ENCODE results near the gene ZBTB46.
A peak's percentile ranks its signal among the peaks of the same experiment; 100 is the strongest.
"Not testable (repeated sequence)": the region's sequence is repeated elsewhere in the genome, so short reads cannot be mapped to it uniquely, and the experiment has no call there.

The ZBTB46 gene

DNA sequence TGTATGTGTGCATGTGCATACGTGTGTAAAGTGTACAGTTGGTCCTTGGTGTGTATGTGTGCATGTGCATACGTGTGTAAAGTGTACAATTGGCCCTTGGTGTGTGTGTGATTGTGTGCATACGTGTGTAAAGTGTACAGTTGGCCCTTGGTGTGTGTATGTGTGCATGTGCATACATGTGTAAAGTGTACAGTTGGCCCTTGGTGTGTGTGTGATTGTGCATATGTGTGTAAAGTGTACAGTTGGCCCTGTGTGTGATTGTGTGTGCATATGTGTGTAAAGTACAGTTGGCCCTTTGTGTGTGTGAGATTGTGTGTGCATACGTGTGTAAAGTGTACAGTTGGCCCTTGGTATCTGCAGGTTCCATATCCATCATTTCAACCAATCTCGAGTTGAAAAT lies 99.7 kb downstream of the ZBTB46 start:
- TF ChIP-seq, protein P1, sequence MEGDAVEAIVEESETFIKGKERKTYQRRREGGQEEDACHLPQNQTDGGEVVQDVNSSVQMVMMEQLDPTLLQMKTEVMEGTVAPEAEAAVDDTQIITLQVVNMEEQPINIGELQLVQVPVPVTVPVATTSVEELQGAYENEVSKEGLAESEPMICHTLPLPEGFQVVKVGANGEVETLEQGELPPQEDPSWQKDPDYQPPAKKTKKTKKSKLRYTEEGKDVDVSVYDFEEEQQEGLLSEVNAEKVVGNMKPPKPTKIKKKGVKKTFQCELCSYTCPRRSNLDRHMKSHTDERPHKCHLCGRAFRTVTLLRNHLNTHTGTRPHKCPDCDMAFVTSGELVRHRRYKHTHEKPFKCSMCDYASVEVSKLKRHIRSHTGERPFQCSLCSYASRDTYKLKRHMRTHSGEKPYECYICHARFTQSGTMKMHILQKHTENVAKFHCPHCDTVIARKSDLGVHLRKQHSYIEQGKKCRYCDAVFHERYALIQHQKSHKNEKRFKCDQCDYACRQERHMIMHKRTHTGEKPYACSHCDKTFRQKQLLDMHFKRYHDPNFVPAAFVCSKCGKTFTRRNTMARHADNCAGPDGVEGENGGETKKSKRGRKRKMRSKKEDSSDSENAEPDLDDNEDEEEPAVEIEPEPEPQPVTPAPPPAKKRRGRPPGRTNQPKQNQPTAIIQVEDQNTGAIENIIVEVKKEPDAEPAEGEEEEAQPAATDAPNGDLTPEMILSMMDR (conservative IDR thresholded peaks at IDR 0.05; ENCODE audit: low read depth), result no peak
- no peak overlapping the region for H3K27ac ChIP-seq
- ChIA-PET CTCF (no interaction called here), POLR2A (ENCODE audit: low non-redundant PET) (no interaction called here)
- no peak for DNase-seq (ENCODE audit: low spot score)

DNA sequence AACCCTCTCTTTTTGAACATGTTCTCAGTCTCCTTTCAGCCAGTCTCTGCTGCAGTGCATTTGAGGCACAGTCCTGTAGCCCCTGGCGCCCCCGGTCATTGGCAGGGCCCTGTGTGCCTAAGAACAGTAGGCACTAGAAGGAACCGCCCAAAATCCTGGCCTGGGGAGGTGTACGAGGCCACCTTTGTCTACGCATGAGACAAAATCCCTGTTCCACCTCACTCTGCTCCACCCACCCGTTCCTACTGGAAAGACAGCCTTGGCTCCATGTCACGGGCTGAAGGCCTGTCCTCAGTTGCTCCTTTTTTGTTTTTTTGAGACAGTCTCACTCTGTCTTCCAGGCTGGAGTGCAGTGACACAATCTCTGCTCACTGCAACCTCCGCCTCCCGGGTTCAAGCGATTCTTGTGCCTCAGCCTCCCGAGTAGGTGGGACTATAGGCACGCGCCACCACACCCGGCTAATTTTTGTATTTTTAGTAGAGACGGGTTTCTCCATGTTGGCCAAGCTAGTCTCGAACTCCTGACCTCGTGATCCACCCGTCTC lies 100.8 kb downstream of the ZBTB46 start:
- DNase-seq (ENCODE audit: low spot score); POLR2A ChIA-PET (ENCODE audit: low non-redundant PET): not testable (repeated sequence)
- CTCF ChIA-PET, result interaction anchor here (0.7 kb wide), 1 partner anchor 56 kb away, joined by 4 read pairs; no protein-coding TSS in a partner anchor
- H3K27ac ChIP-seq, result peak overlapping the region; percentile 17

DNA sequence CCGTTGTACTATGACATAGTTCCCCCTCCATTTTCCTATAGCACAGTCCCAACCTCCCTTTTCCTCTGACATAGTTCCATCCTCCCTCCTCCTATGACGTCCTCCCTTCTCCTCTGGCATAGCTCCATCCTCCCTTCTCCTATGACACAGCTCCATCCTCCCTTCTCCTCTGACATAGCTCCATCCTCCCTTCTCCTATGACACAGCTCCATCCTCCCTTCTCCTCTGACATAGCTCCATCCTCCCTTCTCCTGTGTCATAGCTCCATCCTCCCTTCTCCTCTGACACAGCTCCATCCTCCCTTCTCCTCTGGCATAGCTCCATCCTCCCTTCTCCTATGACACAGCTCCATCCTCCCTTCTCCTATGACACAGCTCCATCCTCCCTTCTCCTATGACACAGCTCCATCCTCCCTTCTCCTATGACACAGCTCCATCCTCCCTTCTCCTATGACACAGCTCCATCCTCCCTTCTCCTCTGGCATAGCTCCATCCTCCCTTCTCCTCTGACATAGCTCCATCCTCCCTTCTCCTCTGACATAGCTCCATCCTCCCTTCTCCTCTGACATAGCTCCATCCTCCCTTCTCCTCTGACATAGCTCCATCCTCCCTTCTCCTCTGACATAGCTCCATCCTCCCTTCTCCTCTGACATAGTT lies 108.0 kb downstream of the ZBTB46 start:
- CTCF ChIA-PET, result interaction anchor here (0.7 to 1.2 kb wide), 2 partner anchors 15 kb away, joined by 3 to 5 read pairs; partner anchors contain the start of genes ARFRP1 and ZGPAT
- POLR2A ChIA-PET (ENCODE audit: low non-redundant PET), result interaction anchor here (0.7 kb wide), 1 partner anchor 36 kb away, joined by 6 read pairs; no protein-coding TSS in a partner anchor

DNA sequence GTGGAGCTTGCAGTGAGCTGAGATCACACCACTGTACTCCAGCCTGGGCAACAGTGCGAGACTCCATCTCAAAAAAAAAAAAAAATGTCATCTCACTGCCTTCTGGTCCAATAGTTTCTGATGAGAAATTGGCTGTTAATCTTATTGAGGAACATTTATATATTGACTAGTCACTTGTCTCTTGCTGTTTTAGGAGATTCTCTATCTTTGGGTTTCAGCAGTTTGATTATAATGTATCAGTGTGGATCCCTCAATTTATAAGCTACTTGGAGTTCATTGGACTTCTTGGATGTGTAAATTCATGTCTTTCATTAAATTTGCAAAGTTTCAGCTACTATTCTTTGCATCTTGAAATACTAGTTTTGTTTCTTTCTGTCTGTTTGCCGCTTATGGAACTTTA lies 112.1 kb downstream of the ZBTB46 start:
- ChIA-PET CTCF (interaction anchor here (0.6 to 0.8 kb wide), 3 partner anchors 23 to 250 kb away, joined by 3 to 5 read pairs (median 5); no protein-coding TSS in a partner anchor), POLR2A (ENCODE audit: low non-redundant PET) (no interaction called here)
- no peak for DNase-seq (ENCODE audit: low spot score)
- TF ChIP-seq, protein P1 (conservative IDR thresholded peaks at IDR 0.05; ENCODE audit: low read depth), result no peak
- no peak overlapping the region for H3K27ac ChIP-seq

More for the DNA sequence above, 108.0 kb downstream of the ZBTB46 start:
- not testable (repeated sequence) for H3K27ac ChIP-seq; DNase-seq (ENCODE audit: low spot score)

DNA sequence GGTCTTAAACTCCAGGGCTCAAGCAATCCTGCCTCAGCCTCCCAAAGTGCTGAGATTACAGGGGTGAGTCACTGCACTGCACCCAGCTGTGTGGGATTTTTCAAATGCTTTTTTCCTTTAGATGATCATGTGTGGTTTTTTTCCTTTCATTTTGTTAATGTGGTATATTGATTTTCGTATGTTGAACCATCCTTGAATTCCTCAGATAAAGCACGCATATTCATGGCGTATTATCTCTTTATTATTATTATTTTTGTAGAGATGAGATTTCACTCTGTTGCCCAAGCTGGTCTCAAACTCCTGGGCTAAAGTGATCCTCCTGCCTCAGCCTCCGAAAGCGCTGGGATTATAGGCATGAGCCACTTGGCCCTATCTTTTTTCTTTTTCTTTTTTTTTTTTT lies 116.2 kb downstream of the ZBTB46 start:
- no peak overlapping the region for H3K27ac ChIP-seq
- CTCF ChIA-PET, result interaction anchor here (0.5 to 0.6 kb wide), 2 partner anchors 11 to 61 kb away, joined by 3 to 7 read pairs; no protein-coding TSS in a partner anchor
- DNase-seq (ENCODE audit: low spot score), result no peak
- POLR2A ChIA-PET (ENCODE audit: low non-redundant PET), result interaction anchor here (0.6 kb wide), 1 partner anchor 90 kb away, joined by 4 read pairs; no protein-coding TSS in a partner anchor
- TF ChIP-seq, protein P1 (conservative IDR thresholded peaks at IDR 0.05; ENCODE audit: low read depth), result no peak

DNA sequence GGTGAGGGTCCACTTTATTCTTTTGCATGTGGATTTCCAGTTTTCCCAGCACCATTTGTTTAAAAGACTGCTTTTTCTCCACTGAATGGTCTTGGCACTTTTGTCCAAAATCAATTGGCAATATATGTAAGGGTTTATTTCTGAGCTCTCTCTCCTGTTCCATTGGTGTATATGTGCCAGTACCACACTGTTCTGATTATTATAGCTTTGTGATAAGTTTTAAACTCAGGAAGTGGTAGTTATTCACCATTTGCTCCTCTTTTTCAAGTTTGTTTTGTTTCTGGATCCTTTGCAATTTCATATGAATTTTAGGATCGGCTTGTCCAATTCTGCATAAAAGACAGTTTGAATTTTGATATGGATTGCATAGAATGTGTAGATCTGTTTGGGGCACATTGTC lies 118.9 kb downstream of the ZBTB46 start:
- DNase-seq (ENCODE audit: low spot score), result no peak
- ChIA-PET CTCF (no interaction called here), POLR2A (ENCODE audit: low non-redundant PET) (interaction anchor here (0.6 kb wide), 1 partner anchor 240 kb away, joined by 5 read pairs; no protein-coding TSS in a partner anchor)
- no peak overlapping the region for H3K27ac ChIP-seq
- TF ChIP-seq, protein P1 (conservative IDR thresholded peaks at IDR 0.05; ENCODE audit: low read depth), result no peak

DNA sequence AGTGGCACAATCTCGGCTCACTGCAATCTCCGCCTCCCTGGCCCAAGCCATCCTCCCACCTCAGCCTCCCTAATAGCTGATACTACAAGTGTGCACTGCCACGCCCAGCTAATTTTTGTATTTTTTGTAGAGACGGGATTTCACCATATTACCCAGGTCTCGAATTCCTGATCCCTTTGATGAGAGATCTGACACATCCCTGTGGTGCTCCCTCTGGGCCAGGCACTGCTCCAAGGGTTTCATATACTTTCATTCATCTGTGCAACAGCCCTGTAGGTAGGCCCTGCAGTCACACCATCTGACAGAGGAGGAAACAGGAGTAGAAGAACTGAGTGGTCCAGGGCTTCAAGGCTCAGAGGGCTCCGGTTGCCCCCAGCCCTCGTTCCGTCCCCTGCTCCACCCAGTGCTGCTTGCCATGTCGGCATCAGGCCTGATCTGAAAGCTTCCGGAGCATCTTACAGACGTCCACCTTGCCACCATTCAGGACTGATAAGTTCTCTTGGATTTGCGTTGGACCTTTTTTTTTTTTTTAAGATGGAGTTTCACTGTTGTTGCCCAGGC lies 119.9 kb downstream of the ZBTB46 start:
- TF ChIP-seq, protein P1 (conservative IDR thresholded peaks at IDR 0.05; ENCODE audit: low read depth), result no peak
- ChIA-PET CTCF (no interaction called here), POLR2A (ENCODE audit: low non-redundant PET) (interaction anchor here (0.6 to 0.7 kb wide), 3 partner anchors 23 to 348 kb away, joined by 4 to 5 read pairs (median 4); no protein-coding TSS in a partner anchor)
- 0 out of 2 replicates have a peak overlapping the region, but pooled peaks have one; percentile 0 for H3K27ac ChIP-seq
- no peak for DNase-seq (ENCODE audit: low spot score)

Data from RWPE1 (cell line).